Measurements from ENCODE around the gene CPLANE1.
A peak's percentile ranks its signal among the peaks of the same experiment; 100 is the strongest.
"Not testable (repeated sequence)": the region's sequence is repeated elsewhere in the genome, so short reads cannot be mapped to it uniquely, and the experiment has no call there.

Gene CPLANE1

GRCh38 chr5:37248970-37249814, at the start of gene CPLANE1:
Gene CPLANE1 (minus strand): TSS chr5:37249376. CDS start chr5:37247698, 1,678 bp downstream.
- no peaks in the 10 kb centered on the region for H3K36me3 Mint-ChIP-seq (ENCODE audit: low read depth)
- H3K27ac Mint-ChIP-seq, result peak within 1 kb of the TSS; percentile 74
- no peaks in the 10 kb centered on the region for H3K27me3 Mint-ChIP-seq
- peak; percentile 80 for DNase-seq
- H3K4me3 Mint-ChIP-seq, result peak within 1 kb of the TSS; percentile 78
- peaks cover 1% of the 10 kb centered on the region for H3K9me3 Mint-ChIP-seq
- H3K4me1 Mint-ChIP-seq (ENCODE audit: low read depth), result peaks cover 13% of the 10 kb centered on the region

GRCh38 chr5:37296313-37296712, 47.1 kb upstream of the CPLANE1 start:
- DNase-seq; H3K4me3 Mint-ChIP-seq; H3K27me3 Mint-ChIP-seq; H3K9me3 Mint-ChIP-seq; H3K27ac Mint-ChIP-seq; H3K4me1 Mint-ChIP-seq (ENCODE audit: low read depth): not testable (repeated sequence)
- peaks cover 81% of the 10 kb centered on the region for H3K36me3 Mint-ChIP-seq (ENCODE audit: low read depth)

- Mint-ChIP-seq H3K27ac (no peak overlapping the region), H3K4me3 (no peak overlapping the region), H3K27me3 (no peaks in the 10 kb centered on the region), H3K36me3 (ENCODE audit: low read depth) (peaks cover 7% of the 10 kb centered on the region), H3K4me1 (ENCODE audit: low read depth) (no peaks in the 10 kb centered on the region), H3K9me3 (peaks cover 40% of the 10 kb centered on the region)
- no peak for DNase-seq
Measured at GRCh38 chr5:37283214-37283820, 34.1 kb upstream of the CPLANE1 start.

- DNase-seq, result no peak
- Mint-ChIP-seq H3K36me3 (ENCODE audit: low read depth) (no peaks in the 10 kb centered on the region), H3K9me3 (peaks cover 14% of the 10 kb centered on the region), H3K27ac (no peak overlapping the region), H3K4me1 (ENCODE audit: low read depth) (no peaks in the 10 kb centered on the region), H3K4me3 (no peak overlapping the region), H3K27me3 (no peaks in the 10 kb centered on the region)
Measured at GRCh38 chr5:37275511-37275910, 26.3 kb upstream of the CPLANE1 start.

DNA sequence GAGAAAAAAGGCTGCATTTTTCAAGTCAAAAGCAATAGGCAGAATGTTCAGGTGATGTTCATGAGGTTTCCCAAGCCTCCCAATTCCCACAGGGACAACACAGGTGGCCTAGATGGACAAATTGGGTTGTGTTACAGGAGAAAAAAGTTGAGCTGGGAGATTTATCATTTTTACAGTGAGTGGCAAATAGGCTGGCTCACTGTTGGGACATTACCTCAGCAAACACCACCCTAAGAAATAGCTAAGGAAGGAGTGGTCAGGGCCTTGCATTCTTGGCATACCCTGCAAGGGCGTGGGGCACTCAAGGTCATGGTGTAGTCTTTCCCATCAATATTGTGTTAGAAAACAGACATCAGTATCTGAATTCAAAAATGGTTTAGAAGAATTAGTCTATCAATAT, 23.3 kb upstream of the CPLANE1 start:
- Mint-ChIP-seq H3K27me3 (no peaks in the 10 kb centered on the region), H3K9me3 (peaks cover 11% of the 10 kb centered on the region), H3K4me1 (ENCODE audit: low read depth) (no peaks in the 10 kb centered on the region), H3K36me3 (ENCODE audit: low read depth) (no peaks in the 10 kb centered on the region), H3K4me3 (no peak overlapping the region), H3K27ac (no peak overlapping the region)
- DNase-seq, result no peak

- H3K27ac Mint-ChIP-seq; H3K36me3 Mint-ChIP-seq (ENCODE audit: low read depth); DNase-seq; H3K4me1 Mint-ChIP-seq (ENCODE audit: low read depth); H3K4me3 Mint-ChIP-seq; H3K27me3 Mint-ChIP-seq: not testable (repeated sequence)
- peaks cover 11% of the 10 kb centered on the region for H3K9me3 Mint-ChIP-seq
Measured at GRCh38 chr5:37268100-37268499, 18.9 kb upstream of the CPLANE1 start.

- Mint-ChIP-seq H3K9me3 (peaks cover 4% of the 10 kb centered on the region), H3K27me3 (no peaks in the 10 kb centered on the region), H3K36me3 (ENCODE audit: low read depth) (no peaks in the 10 kb centered on the region), H3K27ac (no peak overlapping the region), H3K4me1 (ENCODE audit: low read depth) (no peaks in the 10 kb centered on the region), H3K4me3 (no peak overlapping the region)
- DNase-seq, result no peak
Measured at GRCh38 chr5:37255774-37256358, 6.7 kb upstream of the CPLANE1 start.

GRCh38 chr5:37254581-37254980, 5.4 kb upstream of the CPLANE1 start:
- Mint-ChIP-seq H3K36me3 (ENCODE audit: low read depth) (no peaks in the 10 kb centered on the region), H3K4me1 (ENCODE audit: low read depth) (peaks cover 6% of the 10 kb centered on the region), H3K9me3 (peaks cover 4% of the 10 kb centered on the region), H3K27me3 (no peaks in the 10 kb centered on the region), H3K27ac (no peak overlapping the region), H3K4me3 (no peak overlapping the region)
- DNase-seq, result no peak

- no peak for DNase-seq
- H3K27me3 Mint-ChIP-seq, result no peaks in the 10 kb centered on the region
- peaks cover 13% of the 10 kb centered on the region for H3K4me1 Mint-ChIP-seq (ENCODE audit: low read depth)
- peaks cover 4% of the 10 kb centered on the region for H3K9me3 Mint-ChIP-seq
- H3K27ac Mint-ChIP-seq, result no peak overlapping the region
- no peak overlapping the region for H3K4me3 Mint-ChIP-seq
- no peaks in the 10 kb centered on the region for H3K36me3 Mint-ChIP-seq (ENCODE audit: low read depth)
Measured at GRCh38 chr5:37251665-37252064, 2.5 kb upstream of the CPLANE1 start.

DNA sequence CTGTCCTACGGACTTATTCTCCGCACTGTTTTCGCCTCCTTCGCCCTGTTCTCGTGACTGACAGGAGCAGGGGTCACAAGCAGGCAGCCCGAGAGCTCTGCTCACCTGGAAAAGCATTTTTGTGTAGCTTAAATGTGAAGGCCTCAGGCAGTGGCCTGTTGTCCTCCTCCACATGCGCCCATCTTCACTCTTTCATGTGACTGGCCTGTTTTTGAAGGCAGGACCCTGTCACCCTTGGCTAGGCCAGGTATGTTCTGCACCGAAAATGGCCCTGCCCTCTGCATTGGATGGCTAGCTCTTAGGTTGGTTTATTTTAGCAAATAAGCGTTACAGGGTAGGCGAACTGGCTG, 614 bp upstream of the CPLANE1 start:
- Mint-ChIP-seq H3K9me3 (peaks cover 4% of the 10 kb centered on the region), H3K27me3 (no peaks in the 10 kb centered on the region), H3K4me1 (ENCODE audit: low read depth) (peaks cover 13% of the 10 kb centered on the region), H3K4me3 (peak overlapping the region; percentile 78), H3K27ac (peak overlapping the region; percentile 74), H3K36me3 (ENCODE audit: low read depth) (no peaks in the 10 kb centered on the region)
- DNase-seq, result no peak

DNA sequence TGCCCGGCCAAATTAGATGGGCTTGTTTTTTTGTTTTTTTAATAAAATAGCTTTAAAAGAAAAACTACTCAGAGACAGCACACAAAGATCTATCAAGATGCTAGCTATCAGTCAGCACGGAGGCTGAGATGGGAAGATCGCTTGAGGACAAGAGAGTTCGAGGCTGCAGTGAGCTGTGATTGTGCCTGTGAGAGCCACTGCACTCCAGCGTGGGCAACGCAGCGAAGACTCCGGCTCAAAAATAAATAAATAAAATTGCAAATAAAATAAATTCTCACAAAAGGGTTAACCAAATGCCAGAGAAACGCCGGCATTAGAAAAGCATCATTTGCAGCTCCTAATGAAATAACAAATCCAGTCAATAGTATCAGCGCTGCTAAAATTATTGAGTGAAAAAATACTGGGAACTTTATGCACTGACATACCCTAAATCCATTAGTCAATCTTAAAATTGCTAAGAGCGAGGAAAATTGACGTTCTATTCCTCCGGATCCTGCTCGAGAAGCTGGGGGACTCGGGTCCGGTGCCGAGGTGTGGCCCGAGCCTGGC, 681 bp downstream of the CPLANE1 start:
- peak overlapping the region; percentile 78 for H3K4me3 Mint-ChIP-seq
- H3K27me3 Mint-ChIP-seq, result no peaks in the 10 kb centered on the region
- no peaks in the 10 kb centered on the region for H3K9me3 Mint-ChIP-seq
- peak overlapping the region; percentile 74 for H3K27ac Mint-ChIP-seq
- H3K4me1 Mint-ChIP-seq (ENCODE audit: low read depth), result peaks cover 13% of the 10 kb centered on the region
- no peak for DNase-seq
- H3K36me3 Mint-ChIP-seq (ENCODE audit: low read depth), result no peaks in the 10 kb centered on the region

GRCh38 chr5:37247496-37247895, 1.7 kb downstream of the CPLANE1 start:
- Mint-ChIP-seq H3K9me3 (no peaks in the 10 kb centered on the region), H3K36me3 (ENCODE audit: low read depth) (no peaks in the 10 kb centered on the region), H3K4me1 (ENCODE audit: low read depth) (peaks cover 13% of the 10 kb centered on the region), H3K27ac (no peak overlapping the region), H3K27me3 (no peaks in the 10 kb centered on the region), H3K4me3 (peak overlapping the region; percentile 78)
- no peak for DNase-seq

- no peaks in the 10 kb centered on the region for H3K9me3 Mint-ChIP-seq
- no peaks in the 10 kb centered on the region for H3K36me3 Mint-ChIP-seq (ENCODE audit: low read depth)
- H3K27ac Mint-ChIP-seq, result no peak overlapping the region
- no peak for DNase-seq
- H3K27me3 Mint-ChIP-seq, result no peaks in the 10 kb centered on the region
- peaks cover 13% of the 10 kb centered on the region for H3K4me1 Mint-ChIP-seq (ENCODE audit: low read depth)
- no peak overlapping the region for H3K4me3 Mint-ChIP-seq
Measured at GRCh38 chr5:37247036-37247435, 2.1 kb downstream of the CPLANE1 start.

DNA sequence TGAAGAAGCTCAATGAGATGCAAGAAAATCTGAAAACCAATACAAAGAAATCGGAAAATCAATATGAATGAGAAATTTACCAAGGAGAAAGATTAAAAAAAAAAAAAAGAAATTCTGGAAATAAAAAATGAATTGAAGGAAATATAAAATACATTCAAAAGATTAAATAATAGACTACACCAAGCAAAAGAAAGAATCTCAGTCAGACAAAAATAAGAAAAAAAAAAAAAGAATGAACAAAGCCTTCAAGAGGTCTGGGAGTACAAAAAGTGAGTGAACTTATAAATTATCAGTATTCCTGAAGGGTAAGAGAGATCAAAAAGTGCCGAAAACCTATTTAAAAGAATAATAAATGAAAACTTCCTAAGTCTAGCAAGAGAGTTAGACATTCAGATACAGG, 14.9 kb downstream of the CPLANE1 start:
- H3K36me3 Mint-ChIP-seq (ENCODE audit: low read depth), result peaks cover 53% of the 10 kb centered on the region
- no peak for DNase-seq
- peaks cover 25% of the 10 kb centered on the region for H3K9me3 Mint-ChIP-seq
- H3K27me3 Mint-ChIP-seq, result no peaks in the 10 kb centered on the region
- no peaks in the 10 kb centered on the region for H3K4me1 Mint-ChIP-seq (ENCODE audit: low read depth)
- no peak overlapping the region for H3K27ac Mint-ChIP-seq
- no peak overlapping the region for H3K4me3 Mint-ChIP-seq

- Mint-ChIP-seq H3K4me3 (no peak overlapping the region), H3K36me3 (ENCODE audit: low read depth) (peaks cover 34% of the 10 kb centered on the region), H3K27ac (no peak overlapping the region), H3K4me1 (ENCODE audit: low read depth) (no peaks in the 10 kb centered on the region), H3K9me3 (no peaks in the 10 kb centered on the region), H3K27me3 (no peaks in the 10 kb centered on the region)
- DNase-seq, result no peak
Measured at GRCh38 chr5:37226377-37226776, 22.8 kb downstream of the CPLANE1 start.

All from activated T-cell treated with anti-CD3 and anti-CD28 coated beads, Interleukin-2, amount 50 U/mL, for 24 hours (primary cell).